Cortex of kidney (tissue), 1 donor: Measurements from ENCODE around the gene GRHL1.
"Not testable (repeated sequence)": the region's sequence is repeated elsewhere in the genome, so short reads cannot be mapped to it uniquely, and the experiment has no call there.

Experiments
- DNase-seq: peaks from one replicate; lab custom pipeline; 2025; lab: John Stamatoyannopoulos, UW

Gene GRHL1

DNA sequence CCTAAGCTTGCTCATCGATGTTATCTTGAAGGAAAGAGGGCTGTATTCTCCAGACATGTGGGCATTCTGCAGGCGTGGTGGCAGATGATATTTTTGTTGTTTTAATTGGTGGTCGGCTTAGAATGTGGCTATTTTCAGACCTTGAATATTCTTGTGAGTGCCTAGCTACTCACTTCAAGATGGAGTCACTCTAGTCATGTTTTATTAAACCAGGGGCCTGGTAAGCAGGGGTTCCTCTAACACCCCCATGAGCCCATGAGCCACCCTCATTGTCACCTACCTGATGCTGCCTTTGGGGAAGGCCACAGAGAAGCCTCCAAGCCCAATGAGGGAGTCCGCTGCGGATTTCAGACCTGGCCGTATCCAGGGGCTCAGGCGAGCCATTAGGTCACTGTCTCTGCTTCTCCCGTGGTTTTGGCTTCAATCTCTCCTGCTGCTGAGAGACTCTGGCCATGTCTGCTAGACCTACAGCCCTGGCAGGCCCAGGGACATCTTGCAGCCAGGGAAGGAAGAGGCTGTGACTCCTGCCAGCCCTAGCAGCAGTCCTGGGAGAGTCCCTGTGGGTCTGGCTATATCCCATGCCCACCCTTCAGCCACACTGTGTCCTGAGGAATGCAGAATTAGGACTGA is 75.6 kb downstream of the GRHL1 start:
- no peak for DNase-seq

DNA sequence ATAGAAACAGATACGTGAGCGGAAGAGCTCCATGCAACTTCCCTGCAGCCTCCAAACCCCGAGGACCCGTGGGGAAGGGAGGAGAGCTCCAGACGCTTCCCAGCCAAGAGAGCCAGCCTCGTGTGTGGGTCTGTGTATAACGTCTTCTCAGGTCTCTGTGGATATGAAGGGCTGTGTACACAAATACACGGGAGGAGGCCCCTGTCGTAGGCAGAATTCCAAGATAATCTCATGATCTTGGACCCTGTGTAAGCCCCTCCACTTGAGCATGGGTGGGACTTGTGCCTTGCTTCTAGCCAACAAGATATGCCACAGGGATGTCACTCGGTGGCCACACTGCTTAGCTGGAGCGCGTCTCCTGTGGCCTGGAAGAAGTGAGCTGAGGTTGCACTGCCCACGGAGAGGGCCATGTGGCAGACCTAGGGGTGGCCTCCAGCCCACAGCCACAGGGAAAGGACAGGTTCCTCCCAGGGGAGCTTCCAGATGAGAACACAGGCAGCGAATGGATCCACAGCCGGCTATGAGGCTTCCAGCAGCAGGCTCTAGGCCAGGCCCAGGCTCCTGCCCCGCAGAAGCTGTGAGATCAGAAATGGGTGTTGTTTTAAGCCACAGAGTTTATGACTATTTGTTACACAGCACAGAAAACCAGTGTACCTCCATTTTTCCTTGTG is 76.3 kb downstream of the GRHL1 start:
- no peak for DNase-seq

DNA sequence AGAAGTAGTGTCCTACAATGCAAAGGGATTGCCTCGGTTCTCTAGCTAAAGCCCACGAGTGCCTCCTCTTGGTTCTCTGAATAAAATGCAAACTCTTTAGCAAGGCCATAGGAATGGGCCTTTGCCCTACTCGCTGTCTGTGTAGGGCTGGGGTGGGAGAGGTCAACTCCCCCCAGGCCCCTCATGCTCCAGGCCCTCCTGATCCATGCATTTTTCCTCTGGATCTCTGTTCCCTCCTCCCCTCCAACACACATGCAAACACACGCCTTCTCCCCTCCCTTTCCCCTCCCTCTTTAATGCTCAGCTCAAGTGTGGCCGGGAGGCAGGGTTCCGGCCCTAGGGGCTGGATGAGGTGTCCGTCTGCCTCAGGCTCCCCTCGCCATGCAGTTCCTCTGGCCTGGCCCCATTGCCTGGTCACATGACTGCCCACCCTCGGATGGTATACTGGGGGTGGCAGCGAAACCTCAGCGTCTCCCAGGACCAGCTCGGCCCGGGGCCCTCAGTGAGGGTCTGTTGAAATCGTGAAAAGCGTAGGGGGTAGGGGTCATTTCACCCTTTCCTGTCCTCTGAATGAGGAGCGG is 77.0 kb downstream of the GRHL1 start:
- DNase-seq, result no peak

DNA sequence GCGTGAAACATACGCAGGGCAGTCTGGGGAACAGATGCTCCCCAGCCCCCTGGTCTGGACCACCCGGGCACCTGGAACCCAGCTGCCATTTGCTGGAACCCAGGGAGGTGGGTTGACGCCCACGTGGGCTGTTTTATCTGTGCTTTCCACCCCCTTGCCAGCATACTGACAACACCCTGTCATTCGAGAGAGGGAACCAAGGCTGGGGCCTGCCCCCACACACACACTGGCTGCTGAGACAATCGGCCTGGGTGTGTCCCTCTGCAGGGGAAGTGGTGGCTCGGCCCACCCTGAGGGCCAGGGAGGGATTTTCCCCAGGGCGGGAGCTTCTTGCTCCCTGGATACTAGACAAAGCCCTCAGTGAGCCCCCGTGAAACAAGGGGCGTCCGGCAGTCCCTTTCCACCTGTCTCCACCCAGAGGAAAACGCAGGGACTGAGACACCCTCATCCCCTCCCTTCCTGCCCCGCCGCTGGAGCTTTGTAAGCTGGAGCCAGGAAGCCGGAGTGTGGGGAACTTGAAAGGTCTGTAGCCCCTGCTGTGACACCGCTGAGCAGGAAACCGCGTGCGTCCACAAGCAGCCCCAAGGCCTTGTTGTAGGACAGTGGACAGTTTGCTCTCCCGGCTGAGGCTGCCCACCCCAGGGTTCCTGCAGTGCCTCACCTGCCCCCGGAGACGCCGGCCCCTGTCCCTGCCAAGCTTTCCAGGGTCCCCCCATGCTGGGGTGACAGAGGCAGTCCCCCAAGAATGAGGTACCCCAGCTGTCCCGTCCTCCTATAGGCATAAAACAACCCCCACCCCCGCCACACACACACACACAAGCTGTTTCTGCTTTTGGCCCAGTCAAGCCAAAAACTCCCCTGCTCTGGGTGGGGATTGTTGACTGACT is 77.7 kb downstream of the GRHL1 start:
- no peak for DNase-seq

DNA sequence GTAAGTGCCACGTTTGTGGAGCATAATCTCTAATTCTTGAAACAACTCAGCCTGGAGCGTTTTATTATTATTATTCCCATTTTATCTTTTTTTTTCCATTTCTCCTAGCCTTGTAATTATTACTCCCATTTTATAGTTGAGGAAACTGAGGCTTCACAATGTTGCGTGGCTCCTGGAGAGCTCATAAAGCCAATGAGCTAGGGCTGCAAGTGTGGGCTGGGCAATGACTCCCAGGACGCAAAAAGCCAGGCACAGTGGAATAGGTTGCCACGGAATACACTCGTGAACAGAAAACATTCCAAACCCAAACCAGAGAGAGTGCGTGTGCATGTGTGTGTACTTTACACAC is 78.4 kb downstream of the GRHL1 start:
- DNase-seq, result no peak

DNA sequence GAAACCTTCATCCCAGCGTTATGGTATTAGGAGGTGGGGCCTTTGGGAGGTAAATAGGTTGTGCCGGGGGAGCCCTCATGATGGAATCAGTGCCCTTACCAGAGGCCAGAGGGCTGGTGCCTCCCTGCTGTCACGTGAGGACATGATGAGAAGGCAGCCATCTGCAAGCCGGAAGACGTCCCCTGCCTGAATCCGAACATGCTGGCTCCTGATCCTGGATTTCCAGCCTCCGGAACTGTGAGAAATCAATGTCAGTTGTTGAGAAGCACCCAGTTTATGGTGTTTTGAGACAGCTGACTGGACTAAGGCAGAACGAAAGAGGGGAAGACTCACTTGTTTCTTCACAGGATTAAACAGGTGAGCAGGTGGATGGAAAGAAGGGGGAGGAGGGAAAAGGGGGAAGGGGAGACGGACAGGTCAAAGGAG is 78.8 kb downstream of the GRHL1 start:
- DNase-seq, result no peak

DNA sequence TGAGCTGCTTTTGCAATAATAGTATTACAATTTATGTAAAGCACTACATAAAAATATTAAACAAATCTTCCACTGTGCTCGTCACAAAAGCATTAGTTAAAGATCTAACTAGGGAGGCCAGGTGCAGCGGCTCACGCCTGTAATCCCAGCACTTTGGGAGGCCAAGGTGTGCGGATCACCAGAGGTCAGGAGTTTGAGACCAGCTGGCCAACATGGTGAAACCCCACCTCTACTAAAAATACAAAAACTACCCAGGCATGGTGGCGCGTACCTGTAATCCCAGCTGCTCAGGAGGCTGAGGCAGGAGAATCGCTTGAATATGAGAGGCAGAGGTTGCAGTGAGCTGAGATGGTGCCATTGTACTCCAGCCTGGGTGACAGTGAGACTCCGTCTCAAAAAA is 79.3 kb downstream of the GRHL1 start:
- not testable (repeated sequence) for DNase-seq

DNA sequence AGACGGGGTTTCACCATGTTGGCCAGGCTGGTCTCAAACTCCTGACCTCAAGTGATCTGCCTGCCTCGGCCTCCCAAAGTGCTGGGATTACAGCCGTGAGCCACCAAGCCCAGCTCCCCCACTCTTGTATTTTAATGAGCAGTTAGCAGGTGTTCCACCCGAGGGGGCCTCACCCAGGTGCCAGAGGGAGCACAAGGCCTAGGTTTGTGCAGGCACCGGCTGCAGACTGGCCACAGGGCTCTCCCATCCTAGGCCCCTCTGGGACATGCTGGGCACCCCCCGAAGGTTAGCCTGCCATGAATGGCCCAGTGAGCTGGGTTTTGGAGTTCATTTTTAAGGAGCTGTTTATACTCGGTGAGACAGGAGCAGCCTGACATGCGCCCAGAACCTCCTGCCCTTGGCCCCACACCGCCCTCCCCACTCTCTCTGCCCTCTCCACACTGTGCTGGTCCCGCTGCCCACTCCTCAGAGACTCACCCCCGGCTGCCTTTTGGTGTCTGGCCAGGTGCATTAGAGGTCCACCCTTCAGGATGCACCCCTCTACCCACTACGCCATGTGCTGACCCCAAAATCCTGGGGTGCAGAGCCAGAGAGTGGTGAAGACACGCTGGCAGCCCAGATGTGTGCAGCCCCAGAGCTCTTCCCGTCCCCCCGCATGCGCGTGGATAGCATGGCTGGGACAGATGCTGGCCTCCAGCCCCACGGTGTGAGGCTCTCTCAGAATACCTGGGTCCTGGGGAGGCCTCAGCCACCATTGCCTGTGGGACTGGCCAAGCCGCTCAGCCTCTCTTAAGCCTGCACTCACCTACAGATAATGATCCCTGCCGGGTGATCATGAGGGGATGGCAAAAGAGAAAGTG is 80.6 kb downstream of the GRHL1 start:
- DNase-seq, result no peak

DNA sequence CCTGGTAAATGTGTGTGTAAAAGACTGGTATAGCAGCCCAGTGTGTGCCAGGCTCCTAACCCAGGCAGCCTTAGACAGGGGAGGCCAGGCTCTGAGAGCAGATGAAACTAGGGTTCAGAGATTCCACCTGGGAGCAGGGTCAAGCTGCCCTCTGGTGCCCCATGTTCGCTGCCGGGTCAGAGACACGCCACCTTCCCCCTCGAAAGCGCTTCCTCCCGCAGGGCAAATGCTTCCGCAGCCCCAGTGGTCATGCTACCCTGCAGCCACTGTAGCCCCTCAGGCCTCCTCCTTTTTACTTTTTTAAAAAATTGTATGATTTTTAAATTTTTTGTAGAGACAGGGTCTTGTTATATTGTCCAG is 81.2 kb downstream of the GRHL1 start:
- no peak for DNase-seq

DNA sequence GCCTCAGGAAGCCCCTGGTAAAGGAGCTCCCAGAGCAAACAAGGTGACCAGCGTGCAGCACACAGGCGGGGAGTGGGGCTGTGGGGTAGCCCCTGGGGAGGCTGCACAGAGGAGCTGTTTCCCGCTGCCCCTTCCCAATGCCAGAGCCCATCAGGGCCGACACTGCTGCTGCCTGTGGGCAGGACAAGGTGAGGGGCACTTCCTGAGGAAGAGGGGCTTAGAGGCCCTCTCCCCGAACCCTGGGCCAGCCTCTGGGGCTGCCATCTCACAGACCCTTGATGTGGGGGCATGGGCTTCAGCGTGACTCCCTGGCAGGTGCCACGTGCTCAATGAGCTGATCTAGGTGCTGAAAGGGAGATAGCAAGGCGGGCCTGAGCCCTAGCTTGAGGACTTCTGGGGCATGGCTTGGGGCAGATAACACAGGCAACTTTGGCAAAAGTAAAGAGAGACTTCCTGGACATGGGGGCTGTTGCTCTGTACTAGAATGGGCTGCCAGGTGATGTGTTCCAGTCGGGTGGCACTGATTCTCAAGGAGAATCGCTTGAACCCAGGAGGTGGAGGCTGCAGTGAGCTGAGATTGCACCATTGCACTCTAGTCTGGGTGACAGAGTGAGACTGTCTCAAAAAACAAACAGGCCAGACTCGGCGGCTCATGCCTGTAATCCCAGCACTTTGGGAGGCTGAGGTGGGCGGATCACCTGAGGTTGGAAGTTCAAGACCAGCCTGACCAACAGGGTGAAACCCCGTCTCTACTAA is 81.9 kb downstream of the GRHL1 start:
- no peak for DNase-seq

DNA sequence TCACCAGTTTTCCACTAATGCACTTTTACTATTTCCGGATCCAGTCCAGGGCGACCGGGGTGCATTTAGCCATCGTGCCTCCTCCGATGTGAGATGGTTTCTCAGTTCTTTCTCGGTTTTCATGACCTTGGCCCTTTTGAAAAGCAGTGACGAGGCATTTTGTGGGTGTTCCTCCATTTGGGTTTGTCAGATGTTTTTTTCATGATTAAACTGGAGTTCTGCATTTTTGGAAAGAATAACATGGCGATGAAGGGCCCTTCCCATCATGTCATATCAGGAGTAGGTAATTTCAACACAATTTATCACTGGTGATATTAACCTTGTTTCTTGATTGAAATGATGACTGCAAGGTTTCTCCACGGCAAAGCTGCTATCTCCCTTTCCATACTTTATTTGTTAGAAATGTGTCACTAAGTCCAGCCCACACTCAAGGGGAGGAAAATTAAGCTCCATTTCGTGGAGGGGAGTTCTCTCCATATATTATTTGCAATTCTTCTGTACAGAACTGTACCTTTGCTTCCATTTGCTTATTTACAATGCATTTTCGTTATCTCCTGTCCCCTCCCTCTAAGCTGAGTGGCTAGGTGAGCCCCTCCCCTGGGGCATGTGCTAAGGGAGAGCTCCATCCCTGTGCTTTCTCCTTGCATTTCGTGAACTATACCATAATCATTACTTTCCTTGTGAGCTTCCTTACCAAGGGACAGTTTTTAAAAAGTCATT is 83.0 kb downstream of the GRHL1 start:
- DNase-seq, result no peak

DNA sequence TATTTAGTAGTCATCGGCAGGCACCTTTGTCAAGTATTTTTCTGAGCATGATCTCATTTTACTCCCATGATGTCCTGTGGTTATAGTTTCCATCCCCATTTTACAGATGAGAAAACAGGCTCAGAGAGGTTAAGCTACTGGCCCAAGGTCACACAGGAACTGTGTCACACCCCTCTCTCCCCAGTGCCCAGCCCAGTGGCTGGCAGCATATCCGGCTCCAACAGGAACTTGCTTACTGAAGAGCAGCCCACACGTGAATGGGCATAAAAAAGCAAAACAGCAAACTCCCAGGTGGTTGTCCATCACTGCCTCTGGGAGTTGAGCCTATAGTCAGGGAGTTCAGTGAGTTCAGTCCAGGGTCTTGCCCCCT is 83.5 kb downstream of the GRHL1 start:
- no peak for DNase-seq

DNA sequence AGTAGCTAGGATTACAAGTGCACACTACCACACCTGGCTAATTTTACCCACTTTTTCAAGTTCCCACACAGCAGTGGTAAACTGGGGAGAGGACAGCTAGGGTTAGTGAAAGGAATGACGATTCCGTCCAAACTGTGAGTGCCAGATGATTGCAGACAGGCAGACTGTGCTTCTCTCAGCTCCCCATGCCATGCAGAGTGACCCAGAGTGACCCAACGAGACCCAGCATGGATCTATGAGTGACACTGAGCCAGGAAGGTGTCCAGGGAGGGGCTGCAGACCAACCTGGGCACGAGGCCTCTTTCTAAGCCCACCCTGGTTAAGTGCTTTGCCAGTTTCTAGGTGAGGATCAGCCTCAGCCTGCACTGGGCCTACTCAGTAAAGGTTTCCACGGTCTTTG is 84.1 kb downstream of the GRHL1 start:
- DNase-seq, result no peak

DNA sequence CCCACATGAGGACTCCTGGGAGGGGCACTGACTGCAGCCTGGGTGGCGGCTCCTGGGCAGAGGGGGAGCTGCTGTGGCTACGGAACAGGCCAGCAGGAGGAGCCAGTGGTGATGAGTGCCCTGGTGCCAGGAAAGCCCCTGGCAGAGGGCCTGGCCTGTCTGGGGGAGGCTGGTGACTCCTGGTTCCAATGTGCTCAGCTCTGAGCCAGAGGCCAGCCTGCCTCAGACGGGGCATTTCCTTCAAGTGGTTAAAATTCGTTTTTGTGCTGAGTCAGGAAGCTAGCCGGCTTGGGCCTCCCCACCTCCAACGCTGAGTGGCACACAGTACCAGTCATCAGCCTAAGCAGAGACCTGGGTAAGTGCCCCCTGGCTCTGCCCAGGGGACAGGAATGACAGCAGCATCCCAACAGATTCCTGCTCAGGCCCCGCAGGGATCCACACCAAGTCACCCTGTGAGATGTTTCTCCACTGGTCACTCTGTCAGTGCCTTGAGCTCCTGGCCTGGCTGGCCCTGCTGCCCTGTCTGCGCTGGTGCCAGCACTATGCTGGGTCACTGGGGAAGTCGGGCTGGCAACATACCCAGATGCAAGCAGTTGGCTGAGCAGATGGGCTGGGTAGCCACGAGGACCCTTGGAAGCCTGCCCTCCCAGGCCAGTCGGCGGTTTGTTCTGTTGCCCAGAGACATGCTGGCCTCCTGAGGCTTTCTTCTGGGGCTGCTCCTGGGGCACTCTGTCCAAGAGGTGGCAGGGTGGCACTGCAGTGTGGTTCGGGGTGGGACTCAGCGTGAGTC is 84.8 kb downstream of the GRHL1 start:
- no peak for DNase-seq

DNA sequence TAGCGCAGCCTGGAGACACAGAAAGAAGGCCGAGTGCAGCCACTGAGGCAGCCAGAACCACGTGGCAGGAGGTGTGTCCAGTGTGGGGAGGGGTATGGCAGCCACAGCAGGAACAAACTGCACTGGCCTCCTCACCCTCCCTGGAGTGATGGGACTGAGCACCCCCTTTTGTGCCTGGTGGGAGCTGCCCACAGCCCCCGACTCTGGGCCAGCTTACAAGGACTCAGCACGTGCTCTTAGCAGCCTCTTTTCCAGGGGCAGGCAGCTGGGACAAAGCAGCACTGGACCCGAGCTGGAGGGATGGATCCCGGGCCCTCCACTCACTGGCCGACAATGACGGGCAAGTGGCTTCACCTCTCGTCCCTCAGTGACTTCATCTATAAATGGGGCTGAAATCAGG is 86.6 kb downstream of the GRHL1 start:
- no peak for DNase-seq

DNA sequence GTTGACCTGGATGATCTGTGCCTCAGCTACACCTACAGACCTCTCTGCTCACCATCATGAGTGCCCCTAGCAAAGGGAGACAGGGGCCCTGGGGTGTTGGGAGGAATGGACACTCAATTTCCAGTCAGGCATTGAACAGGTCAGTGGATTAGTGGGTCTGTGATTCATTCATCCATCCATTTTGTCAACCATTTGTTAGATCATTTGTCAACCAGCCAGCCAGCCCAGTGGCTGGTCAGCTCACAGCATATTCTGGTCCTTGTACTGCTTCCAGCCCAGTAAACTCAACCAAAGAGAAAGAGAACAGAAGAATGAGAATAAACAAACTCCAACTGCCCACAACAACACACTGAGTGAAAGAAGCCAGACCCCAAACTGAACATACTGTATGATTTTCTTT is 87.2 kb downstream of the GRHL1 start:
- DNase-seq, result no peak

DNA sequence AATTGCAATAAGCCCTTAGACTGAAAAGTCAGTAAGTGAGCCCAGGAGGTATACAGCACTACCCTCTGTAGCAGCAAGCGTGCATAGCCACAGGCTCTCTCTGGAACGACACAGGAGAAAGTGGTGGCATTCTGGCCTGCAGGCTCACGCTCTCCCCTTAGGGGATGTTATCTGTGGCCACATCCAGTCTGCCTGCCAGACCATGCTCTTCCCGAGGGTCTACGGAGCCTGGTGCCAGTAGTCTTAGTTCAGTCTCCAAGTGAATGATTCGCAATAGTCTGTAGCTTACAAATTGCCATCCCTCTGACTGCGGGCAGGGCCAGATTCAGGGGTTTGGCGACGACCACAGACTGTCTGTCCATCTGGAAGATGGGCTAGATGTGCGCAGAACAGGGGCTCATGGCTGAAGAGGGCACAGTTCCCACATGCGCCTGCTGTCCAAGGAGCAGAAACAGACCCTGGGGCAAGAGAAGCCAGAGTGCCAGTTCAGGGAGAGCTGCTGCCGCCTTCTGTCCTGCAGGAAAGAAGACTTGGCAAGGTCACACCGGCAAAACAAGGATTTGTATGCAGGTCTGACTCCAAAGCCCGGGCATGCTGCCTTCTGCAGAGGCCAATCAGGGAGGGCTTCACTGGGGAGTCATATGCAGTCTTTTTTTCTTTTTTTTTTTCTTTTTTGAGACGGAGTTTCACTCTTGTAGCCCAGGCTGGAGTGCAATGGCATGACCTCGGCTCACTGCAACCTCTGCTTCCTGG is 88.3 kb downstream of the GRHL1 start:
- no peak for DNase-seq

DNA sequence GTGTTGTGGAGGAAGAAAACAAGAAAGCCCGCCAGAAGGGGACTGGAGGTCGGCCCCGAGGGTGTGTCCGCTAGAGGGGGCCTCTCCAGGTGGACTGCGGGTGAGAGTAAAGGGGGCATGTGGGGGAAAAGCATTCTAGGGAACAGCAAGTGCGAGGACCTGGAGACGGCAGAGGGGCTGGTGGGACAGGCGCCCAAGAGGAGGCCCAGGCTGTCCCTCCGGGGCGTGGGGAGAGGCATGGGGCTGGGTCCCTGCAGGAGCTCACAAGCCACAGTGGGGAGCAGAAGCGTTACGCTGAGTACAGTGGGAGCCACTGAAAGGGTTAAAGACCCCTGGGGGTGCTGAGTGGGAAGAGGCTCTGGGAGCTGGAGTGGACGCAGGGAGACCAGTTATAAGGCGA is 90.2 kb downstream of the GRHL1 start:
- DNase-seq, result no peak
